GM19238 (cell line): Measurements from ENCODE around the gene CASZ1.

Experiments
- DNase-seq: peaks from one replicate; pipeline ENCODE4 v3.0.0; 2011; ENCODE audit warnings: low spot score; ENCODE audit not compliant: insufficient read length

Gene CASZ1

DNA sequence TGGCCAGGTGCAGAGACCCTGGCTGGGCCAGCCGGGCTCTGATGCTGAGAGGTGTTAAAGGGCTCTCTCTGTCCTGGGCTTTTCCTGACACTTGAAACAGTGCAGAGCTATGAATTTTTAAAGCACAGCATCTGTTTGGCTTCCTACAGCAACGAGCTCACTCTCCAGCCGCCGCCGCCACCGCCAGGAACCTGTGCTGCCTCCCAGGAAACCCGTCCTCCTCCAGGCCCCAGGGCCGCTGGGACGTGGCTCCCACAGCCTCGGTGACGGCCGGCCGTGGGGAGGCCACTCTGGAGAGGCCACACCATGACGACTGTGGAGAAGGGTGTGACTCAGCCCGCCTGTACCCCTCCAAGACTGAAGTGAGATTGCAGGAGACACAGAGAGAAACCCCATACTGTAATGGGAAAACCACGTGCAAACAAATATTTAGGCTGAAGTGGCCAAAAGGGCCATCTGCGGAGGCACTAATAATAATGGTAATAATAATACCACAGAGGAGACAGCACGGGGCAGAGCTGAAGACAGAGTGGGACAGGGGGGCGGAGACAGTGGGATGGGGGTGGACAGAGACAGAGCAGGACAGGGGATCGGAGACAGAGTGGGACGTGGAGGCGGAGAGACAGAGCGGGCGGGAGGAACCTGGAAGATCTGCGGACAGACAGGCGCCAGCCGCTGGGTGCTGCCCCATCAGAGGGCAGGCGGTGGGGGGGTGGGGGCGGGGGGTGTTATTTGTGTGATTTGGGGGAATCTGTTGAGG lies 139.2 kb downstream of the CASZ1 start:
- DNase-seq, result no peak

DNA sequence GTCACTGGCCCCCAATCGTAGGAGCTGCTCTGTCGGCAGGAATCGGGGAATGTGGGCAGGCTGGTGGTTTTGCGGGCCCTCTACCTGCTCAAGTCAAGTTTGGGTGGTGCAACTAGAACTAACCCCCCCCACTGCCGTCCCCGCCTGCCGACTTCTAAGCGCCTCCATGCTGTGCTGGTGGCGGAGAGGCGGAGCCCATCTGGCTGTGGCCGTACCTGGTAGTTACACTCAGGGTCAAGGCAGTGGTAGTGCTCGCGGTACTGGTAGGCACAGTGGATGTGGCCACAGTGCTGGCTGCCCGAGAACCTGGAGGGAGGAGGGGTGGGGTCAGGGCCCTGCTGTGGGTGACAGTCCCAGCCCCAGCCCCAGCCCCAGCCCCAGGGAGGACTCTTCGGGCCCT lies 140.0 kb downstream of the CASZ1 start:
- DNase-seq, result no peak

GRCh38 chr1:10655002-10655401 lies 141.4 kb downstream of the CASZ1 start:
- DNase-seq, result no peak

- no peak for DNase-seq
These were observed 142.9 kb downstream of the CASZ1 start for GRCh38 chr1:10653370-10654125.

DNA sequence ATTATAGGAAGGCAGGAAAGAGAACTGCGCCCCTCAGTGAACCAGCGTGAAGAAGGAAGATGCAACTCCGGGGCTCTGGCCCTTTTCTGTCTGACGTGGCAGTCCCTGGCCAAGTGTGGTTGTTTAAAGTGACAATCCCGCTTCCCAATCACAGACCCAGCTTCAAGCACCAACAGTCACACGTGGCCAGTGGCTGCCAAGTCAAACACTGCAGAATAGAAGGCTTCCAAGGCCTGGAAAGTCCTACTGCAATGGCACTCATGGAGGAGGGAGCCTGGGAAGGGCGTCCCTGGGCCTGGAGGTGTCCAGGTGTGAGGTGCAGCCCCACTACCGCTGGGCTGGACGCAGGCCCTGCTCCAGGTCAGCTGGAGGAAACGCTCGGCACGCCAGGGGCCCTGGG lies 143.8 kb downstream of the CASZ1 start:
- no peak for DNase-seq

DNA sequence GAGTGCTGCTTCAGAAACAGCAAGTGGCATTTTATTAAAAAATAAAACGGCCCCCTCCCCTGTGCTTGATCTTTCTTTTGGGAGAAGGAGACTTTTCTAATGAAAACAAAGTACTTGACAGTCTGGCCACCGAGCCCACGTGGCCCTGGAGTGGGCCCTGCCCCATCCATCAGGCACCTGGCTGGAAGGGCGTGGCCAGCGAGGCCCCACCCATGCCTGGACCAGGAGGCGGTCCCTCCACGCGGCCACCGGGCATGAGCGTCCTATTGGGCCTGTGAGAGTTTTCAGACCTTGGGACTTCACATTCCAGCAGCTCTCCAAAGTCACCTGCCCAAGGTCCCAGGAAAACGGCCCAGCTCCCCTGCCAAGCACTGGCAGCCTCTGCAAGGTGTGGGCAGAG lies 144.7 kb downstream of the CASZ1 start:
- no peak for DNase-seq

DNA sequence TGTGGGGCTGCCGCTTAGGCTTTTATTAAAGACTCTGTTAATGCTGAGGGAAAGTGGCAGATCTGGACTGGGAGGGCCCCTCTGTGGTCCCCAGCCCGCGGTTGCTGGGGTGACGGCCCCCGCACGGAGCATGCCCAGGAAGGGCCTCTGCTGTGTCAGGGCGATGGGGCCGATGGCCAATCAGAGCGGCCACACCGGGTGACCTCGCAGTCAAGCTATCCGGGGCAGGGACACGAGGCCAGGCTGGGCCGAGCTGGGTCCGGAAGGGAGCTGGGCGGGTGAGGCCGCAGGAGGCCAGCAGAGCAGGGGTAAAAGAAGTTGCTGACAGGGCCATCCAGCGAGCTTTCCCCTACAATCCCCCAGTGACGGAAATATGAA lies 145.1 kb downstream of the CASZ1 start:
- no peak for DNase-seq

DNA sequence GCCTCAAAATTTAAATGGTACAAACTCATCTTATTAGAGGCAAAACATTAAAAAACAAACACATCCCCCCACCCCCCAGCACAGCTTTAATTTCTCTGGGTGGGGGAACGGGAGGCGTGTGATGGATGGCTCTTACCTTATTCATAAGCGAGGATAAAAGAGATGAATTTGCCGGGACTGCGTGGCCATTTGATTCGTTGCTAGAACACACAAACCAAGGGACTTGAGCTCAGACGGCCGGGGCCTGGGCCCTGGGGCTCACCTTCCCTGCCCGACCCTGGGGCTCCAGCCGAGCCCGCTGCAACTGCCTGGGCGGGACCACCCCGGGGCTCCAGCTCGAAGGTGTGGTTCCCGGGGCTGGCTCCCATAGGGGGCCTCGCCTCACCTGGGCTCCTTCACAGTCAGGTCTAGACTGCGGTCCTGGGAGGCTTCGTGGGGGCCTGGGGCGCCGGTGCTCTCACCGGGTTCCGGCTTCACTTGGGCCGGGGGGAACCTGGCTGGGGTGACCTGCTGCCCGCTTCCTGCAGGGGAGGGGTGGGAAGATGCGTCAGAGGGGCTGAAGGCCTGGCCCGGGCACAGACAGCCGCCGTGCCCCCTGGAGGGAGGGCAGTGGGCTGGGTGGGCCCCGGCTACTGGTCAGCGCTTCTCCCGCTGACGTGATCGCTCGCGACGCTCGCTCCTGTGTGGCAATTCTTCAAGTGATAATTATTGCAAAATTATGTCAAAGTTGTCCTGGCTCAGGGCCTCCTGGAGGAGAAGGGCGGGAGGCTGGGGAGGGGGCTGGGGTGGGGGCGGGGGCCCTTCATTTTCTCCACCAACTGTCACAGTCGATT lies 145.7 kb downstream of the CASZ1 start:
- DNase-seq, result no peak

DNA sequence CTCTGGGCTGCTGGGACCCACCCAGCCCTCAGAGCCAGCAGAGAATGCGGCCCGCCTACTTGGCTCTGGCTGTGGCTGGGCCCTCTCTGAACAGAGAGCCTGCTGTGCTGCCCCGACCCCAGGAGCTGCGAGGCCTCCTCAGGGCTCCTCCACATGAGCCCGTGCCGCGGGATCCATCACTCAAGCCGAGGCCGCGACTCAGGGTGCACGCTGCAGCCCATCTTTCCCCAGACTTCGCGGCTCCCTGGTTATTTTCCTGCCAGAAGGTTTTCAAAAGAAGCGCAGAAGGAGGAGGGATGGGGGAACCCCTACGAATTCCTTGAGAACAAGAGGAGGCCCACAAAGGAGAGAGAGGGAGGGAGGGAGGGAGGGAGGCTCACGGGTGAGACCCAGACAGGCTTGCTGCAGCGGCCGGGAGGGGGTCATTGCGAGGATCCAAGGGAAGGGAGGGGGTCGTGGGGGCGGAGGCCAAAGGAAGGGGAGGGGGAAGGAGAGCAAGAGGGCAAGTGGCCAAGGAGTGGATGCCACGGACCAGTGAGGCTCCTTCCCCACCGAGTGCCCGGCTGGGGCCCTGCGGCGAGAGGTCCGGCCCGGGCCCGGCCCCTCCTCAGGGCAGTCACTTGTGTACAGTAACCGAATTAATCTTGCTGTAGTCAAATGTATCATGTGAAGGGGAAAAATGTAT lies 146.8 kb downstream of the CASZ1 start:
- DNase-seq, result no peak

DNA sequence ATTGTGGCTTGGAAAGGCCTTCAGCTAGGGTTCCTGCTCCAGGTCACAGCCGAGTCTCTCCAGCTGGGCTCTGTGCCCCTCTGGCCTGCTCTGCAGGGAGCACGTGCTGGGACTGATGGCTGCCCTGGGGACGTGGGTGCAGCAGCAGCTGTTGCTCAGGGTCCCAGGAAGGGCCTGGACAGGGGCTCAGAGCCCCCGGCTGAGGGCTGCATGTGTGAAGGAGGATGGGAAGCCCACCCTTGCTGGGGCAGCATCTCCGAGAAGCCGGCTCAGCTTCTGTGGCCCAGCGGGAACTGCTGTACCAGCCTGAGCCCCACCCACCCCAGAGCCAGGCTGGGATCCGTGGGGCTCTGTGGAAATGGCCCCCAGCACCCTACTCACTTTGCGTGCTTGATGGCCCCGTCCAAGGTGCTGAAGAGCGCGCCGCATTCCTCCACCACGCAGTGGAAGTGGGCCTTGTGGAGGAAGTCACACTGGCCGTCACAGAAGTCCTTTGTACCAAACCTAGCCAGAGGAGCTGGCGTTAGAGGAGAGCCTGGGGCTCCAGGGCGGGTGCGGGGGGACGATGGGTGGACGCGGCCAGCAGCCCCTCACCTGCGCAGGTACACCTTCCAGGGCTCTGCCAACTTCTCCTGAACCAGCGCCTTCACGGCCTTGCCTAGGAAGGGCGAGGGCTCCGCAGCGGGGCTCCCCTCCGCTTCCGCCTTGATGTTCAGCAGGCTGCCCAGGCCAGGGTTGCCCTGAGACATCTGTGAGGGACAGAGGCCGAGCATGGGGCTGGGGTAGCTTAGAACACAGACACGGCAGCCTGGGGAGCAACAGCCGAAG lies 147.5 kb downstream of the CASZ1 start:
- no peak for DNase-seq

- DNase-seq, result no peak
These were observed 148.9 kb downstream of the CASZ1 start for GRCh38 chr1:10647414-10648170.

DNA sequence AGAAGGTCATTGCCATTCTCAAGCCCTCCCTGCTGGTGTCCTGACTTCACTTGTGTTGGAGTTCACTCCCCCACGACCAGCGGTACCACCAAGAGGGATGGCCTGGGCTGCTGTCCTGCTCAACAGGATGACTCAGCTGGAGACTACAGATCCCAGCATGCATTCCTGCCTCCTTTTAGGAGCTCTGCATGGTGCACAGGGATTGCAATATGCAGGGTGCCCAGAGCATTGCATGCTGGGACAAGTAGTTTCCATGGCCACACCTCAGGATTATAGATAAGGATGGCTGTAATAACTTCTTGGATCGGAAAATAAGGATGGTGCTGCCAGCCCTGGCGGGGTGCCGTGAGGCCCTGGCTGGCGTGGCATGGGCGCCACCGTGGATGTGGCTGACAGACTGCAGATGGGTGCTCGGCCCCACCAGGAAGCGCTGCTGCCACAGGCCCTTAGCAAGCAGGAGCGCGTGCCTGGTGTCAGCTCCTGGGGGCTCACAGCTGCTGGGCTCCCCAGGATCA lies 150.0 kb downstream of the CASZ1 start:
- no peak for DNase-seq

- DNase-seq, result no peak
These were observed 151.9 kb downstream of the CASZ1 start for GRCh38 chr1:10644307-10645128.

DNA sequence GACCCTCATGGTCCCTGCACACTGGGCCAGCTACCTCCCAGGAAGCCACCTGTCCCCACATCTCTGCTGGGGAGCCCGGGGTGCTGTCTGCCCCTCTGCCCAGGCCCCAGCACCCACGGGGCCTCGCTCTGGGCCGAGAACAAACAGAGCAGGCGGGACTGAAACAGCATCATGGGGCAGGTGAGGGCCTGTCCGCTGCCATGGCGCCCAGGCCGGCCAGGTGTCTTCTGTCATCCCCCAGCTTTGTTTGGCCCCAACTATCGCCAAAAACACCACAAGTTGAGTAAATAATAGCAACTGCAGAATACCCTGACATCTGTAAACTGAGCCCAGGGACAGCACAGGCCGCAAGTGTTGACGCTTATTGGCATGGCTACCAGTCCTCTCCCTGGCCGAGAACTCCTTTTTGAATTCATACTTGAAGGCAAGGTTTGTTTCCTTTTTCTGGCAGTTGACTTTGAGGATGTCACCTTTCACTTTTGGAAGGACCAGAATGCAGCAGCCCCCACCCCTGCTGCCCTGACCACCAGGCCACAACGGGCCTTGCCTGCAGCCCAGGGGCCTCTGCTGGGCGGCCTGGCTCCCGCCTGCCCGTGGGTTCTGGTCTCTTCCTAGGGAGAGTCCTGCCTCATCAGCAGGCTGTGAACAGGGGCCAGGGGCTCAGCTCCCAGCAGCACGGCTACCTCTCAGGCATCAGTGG lies 152.7 kb downstream of the CASZ1 start:
- no peak for DNase-seq

DNA sequence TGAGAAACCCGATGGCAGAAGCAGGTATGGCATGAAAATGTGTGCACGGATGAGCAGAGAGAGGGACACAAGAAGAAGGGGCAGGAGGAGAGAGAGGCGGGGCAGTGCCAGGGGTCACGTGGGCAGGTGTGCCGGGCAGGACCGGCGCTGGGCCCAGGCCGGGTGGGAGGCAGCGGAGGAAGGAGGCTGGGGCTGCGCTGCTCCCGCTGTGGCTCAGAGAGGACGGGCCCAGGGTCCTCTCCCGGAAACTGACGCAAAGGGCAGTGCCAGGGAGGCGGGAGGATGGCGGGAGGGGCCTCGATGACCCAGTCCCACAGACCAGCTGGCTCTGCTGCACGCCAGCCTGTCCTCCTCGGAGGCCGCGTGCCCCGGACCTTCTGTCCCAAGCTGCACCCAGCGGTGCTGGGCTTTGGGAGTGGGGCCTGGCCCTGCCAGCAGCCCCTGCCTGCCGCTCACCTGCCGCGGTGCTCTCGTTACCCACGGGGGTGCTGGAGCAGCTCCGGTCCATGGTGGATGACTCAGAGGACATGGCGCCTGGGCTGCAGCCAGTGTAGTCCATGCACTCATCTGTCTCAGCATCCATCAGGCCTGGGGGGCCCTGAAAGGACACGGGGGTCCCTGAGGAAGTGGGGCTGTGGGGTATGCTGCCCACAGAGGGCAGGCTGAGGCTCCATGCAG lies 153.9 kb downstream of the CASZ1 start:
- no peak for DNase-seq

GRCh38 chr1:10641976-10642375 lies 154.5 kb downstream of the CASZ1 start:
- no peak for DNase-seq

DNA sequence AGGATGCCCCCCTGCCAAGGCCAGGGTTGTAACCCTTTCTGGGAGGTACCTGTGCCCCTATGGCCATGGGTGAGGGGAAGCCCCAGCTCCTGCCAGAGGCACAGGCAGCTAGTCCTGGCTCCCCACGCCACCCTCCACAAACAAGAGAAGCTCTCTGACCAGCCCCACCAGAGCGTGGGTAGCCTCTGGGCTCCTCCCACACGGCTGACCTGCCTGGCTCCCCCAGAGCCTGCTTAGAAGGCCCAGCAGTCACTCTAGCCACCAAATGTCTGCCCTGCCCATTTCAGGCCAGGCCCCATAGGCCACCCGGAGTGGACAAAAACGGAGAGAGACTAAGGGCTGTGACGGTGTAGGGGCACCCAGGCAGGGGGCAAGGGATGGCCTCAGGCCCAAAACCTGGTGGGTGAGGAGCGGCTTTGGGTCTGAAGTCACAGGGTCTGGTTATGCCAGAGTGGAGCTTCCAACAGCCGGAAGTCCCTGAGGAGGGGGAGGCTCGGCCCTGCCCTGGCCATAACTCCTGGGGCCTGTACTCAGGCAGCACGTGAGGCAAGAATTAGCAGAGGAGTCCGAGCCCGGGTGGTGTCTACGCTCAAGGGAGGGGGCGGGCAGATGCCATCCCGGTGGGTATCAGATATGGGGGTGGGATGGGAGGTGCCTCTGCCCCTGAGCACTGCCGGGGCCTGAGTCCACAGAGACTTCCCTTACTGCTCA lies 155.4 kb downstream of the CASZ1 start:
- no peak for DNase-seq
